ENCODE measurements around the gene PLCZ1. TPM values are rescaled to one million over a fixed set of nuclear protein-coding genes. Genes with fewer than 3 reads are reported as not detected.

Gene PLCZ1
- total and polyA plus RNA-seq, 9 of the 15 experiments (the other 6 are each of a cell fraction or from before 2014, with no cell fraction given) = not detected

- BruUV-seq (replicated peaks) = no TSS peak
- peak; percentile 68; the same call in 2 of the 3 replicates for ATAC-seq
- no peaks in the 10 kb centered on the region for H3K9me3 ChIP-seq (replicated peaks; ENCODE audit: control insufficient read depth, insufficient read depth, low read depth, low read length)
- H3K27ac ChIP-seq (ENCODE audit: extremely low read depth, low read depth, low read length) = peak overlapping the region; percentile 25; the same call in 2 of the 3 replicates
- no peak overlapping the region for H3K4me3 ChIP-seq
- H3K9me1 ChIP-seq (ENCODE audit: control insufficient read depth, insufficient read depth, low read length) = no peaks in the 10 kb centered on the region
- FAIRE-seq = peak; percentile 75
- intact Hi-C loops (cut with micrococcal nuclease) = no loop called here
- H3K36me3 ChIP-seq (ENCODE audit: control insufficient read depth, insufficient read depth, low read length) = no peaks in the 10 kb centered on the region
- H3K79me2 ChIP-seq (ENCODE audit: control insufficient read depth, insufficient read depth, low read length) = no peaks in the 10 kb centered on the region
- peak overlapping the region; percentile 42 for H2AFZ ChIP-seq (ENCODE audit: low read depth, low read length)
- no peaks in the 10 kb centered on the region for H3K4me1 ChIP-seq (replicated peaks in 1 of 2; ENCODE audit: control insufficient read depth in 2 of 2, insufficient read depth in 2 of 2, low read length in 2 of 2)
- CTCF ChIA-PET (ENCODE audit: low intra/inter-chr PET ratio) = interaction anchor here (0.7 kb wide), 1 partner anchor 8 kb away, joined by 3 read pairs; no protein-coding TSS in a partner anchor
- POLR2A ChIA-PET = no interaction called here
- peak overlapping the region in 1 of 2 experiments; percentile 18; a peak in 1 of 4 replicates for H3K9ac ChIP-seq (ENCODE audit: insufficient read depth in 1 of 2, low read depth in 2 of 2, low read length in 2 of 2)
- in situ Hi-C loops (cut with MboI) = no loop called here
- no peak overlapping the region for H3K4me2 ChIP-seq (ENCODE audit: insufficient read depth, low read length)
- no peaks in the 10 kb centered on the region for H3K27me3 ChIP-seq (ENCODE audit: control insufficient read depth in 2 of 2, insufficient read depth in 2 of 2, low read length in 2 of 2)
- no peaks in the 10 kb centered on the region for H4K20me1 ChIP-seq (replicated peaks; ENCODE audit: control insufficient read depth, insufficient read depth, low read length)
- DNase-seq (ENCODE audit: extremely low read depth in 1 of 4, low spot score in 3 of 4) = peak in 3 of 4 experiments; percentile 25 to 45 (median 26)
- TF ChIP-seq TAL1 (IDR thresholded peaks at IDR 0.05) (peak; percentile 69), KLF10 (CRISPR knock-in tag; IDR thresholded peaks at IDR 0.05) (no peak), TAF1 (IDR thresholded peaks at IDR 0.05; ENCODE audit: control insufficient read depth, extremely low read depth, insufficient read depth, low read length, severe bottlenecking) (no peak), MYNN (IDR thresholded peaks at IDR 0.05) (no peak), MYNN (CRISPR knock-in tag; IDR thresholded peaks at IDR 0.05) (no peak), CBFA2T3 (IDR thresholded peaks at IDR 0.05) (peak; percentile 69), SMARCC2 (IDR thresholded peaks at IDR 0.05; ENCODE audit: low read depth) (peak; percentile 68; the same call in 1 of the 2 replicates), TEAD4 (IDR thresholded peaks at IDR 0.05; ENCODE audit: low read length) (peak; percentile 66), TEAD4 (CRISPR knock-in tag; IDR thresholded peaks at IDR 0.05; ENCODE audit: borderline replicate concordance) (no peak), ATF3 (IDR thresholded peaks at IDR 0.05) (peak; percentile 81), ATF3 (CRISPR knock-in tag; conservative IDR thresholded peaks at IDR 0.05) (no peak), SMARCA4 (IDR thresholded peaks at IDR 0.05) (peak; percentile 86), C11orf30 (IDR thresholded peaks at IDR 0.05; ENCODE audit: low read depth) (peak; percentile 10; the same call in 1 of the 2 replicates), JUND (IDR thresholded peaks at IDR 0.05; ENCODE audit: borderline replicate concordance, low read depth, low read length) (peak; percentile 25; the same call in 1 of the 2 replicates), JUND (tag; IDR thresholded peaks at IDR 0.05; ENCODE audit: borderline replicate concordance, low read depth, low read length) (no peak; the same call in 1 of the 3 replicates), CTCFL (IDR thresholded peaks at IDR 0.05; ENCODE audit: borderline replicate concordance, insufficient read depth, low read depth, low read length, poor library complexity, severe bottlenecking) (no peak), MEIS2 (IDR thresholded peaks at IDR 0.05; ENCODE audit: partially characterized antibody) (peak; percentile 32), NCOR1 (IDR thresholded peaks at IDR 0.05) (0 out of 2 replicates have a peak, but pooled peaks have one; percentile 33), SMARCE1 (IDR thresholded peaks at IDR 0.05) (peak; percentile 73), MITF (IDR thresholded peaks at IDR 0.05) (no peak), DPF2 (IDR thresholded peaks at IDR 0.05) (peak; percentile 78), MTA3 (IDR thresholded peaks at IDR 0.05; ENCODE audit: borderline replicate concordance) (no peak)
Measured at GRCh38 chr12:18696971-18697602, 40.7 kb downstream of the PLCZ1 start.
